IMR-90 (cell line): Measurements from ENCODE around the gene MTHFD2. TPM values are rescaled to one million over a fixed set of nuclear protein-coding genes. Genes with fewer than 3 reads are reported as not detected.

Experiments
- ATAC-seq: fragments of 200-7000 bp; cut with Tn5 transposase; 2 replicates; pipeline ENCODE4 v1.9.1; 2020; ENCODE audit warnings: low read depth, mild to moderate bottlenecking, moderate library complexity
- Bru-seq: library from RNA; stranded (reverse); fragments of 400-500 nt; gene quantifications from one replicate; lab custom pipeline; 2021; lab: Mats Ljungman, UMichigan
- BruChase-seq, 2 experiments: library from RNA; stranded (reverse); fragments of 400-500 nt; gene quantifications; one replicate each; lab custom pipeline; 2021; lab: Mats Ljungman, UMichigan
- BruUV-seq: library from RNA; stranded (reverse); fragments of 400-500 nt; replicated peaks from 2 replicates; lab custom pipeline; 2021; lab: Mats Ljungman, UMichigan
- CTCF ChIA-PET: fragments of 300-600 bp; formaldehyde crosslinking; extraction: SDS; loops from one replicate; lab custom pipeline; 2021; ENCODE audit warnings: antibody characterized with exemption; lab: Yijun Ruan, JAX
- POLR2A ChIA-PET: fragments of 300-600 bp; sonication (Branson Sonifier 250); formaldehyde crosslinking; loops from one replicate; lab custom pipeline; 2022; ENCODE audit warnings: antibody characterized with exemption; ENCODE audit not compliant: unreplicated experiment; lab: Charles Lee
- DNase-seq: peaks from one replicate; pipeline ENCODE4 v3.0.0; 2013
- H2AFZ ChIP-seq: replicated peaks from 2 replicates; pipeline ENCODE3; 2013; ENCODE audit warnings: low read length, mild to moderate bottlenecking; ENCODE audit not compliant: poor library complexity
- H2AK5ac ChIP-seq: 2 replicates; pipeline ENCODE4 v1.6.1; 2013; ENCODE audit warnings: low read depth, low read length, inconsistent platforms
- H2AK9ac ChIP-seq: replicated peaks from 2 replicates; pipeline ENCODE3; 2013; ENCODE audit warnings: mild to moderate bottlenecking, low read depth, low read length, moderate library complexity; ENCODE audit not compliant: poor library complexity
- H2BK120ac ChIP-seq: 2 replicates; pipeline ENCODE4 v1.6.1; 2013; ENCODE audit warnings: low read depth, low read length, inconsistent platforms
- H2BK15ac ChIP-seq: 3 replicates; pipeline ENCODE4 v1.6.1; 2013; ENCODE audit warnings: low read depth, low read length, inconsistent platforms
- H2BK20ac ChIP-seq: 2 replicates; pipeline ENCODE4 v1.6.1; 2013; ENCODE audit warnings: low read depth, mild to moderate bottlenecking, inconsistent platforms, low read length, moderate library complexity
- H2BK5ac ChIP-seq: 2 replicates; pipeline ENCODE4 v1.6.1; 2013; ENCODE audit warnings: mild to moderate bottlenecking, low read depth, low read length, inconsistent platforms; ENCODE audit not compliant: poor library complexity, severe bottlenecking
- H3K14ac ChIP-seq: replicated peaks from 2 replicates; pipeline ENCODE4 v1.6.1; 2013; ENCODE audit warnings: low read depth, low read length, inconsistent platforms
- H3K18ac ChIP-seq: 2 replicates; pipeline ENCODE4 v1.6.1; 2013; ENCODE audit warnings: low read depth, low read length, control low read depth
- H3K23ac ChIP-seq: 2 replicates; pipeline ENCODE4 v1.6.1; 2013; ENCODE audit warnings: low read depth, low read length, inconsistent platforms
- H3K27ac ChIP-seq: 2 replicates; pipeline ENCODE4 v1.5.1; 2013; ENCODE audit warnings: mild to moderate bottlenecking, control low read depth, low read length; ENCODE audit not compliant: insufficient read depth
- H3K27me3 ChIP-seq: 2 replicates; pipeline ENCODE4 v1.6.1; 2013; ENCODE audit warnings: low read length; ENCODE audit not compliant: control insufficient read depth, insufficient read depth
- H3K36me3 ChIP-seq: 2 replicates; pipeline ENCODE4 v1.6.1; 2013; ENCODE audit warnings: low read length, mixed read lengths; ENCODE audit not compliant: control insufficient read depth, insufficient read depth
- H3K4ac ChIP-seq: 2 replicates; pipeline ENCODE4 v1.6.1; 2013; ENCODE audit warnings: low read depth, low read length, inconsistent platforms
- H3K4me1 ChIP-seq: 2 replicates; pipeline ENCODE4 v1.6.1; 2013; ENCODE audit warnings: low read length, mixed read lengths; ENCODE audit not compliant: control insufficient read depth, insufficient read depth
- H3K4me2 ChIP-seq: 2 replicates; pipeline ENCODE4 v1.6.1; 2013; ENCODE audit warnings: low read depth, mild to moderate bottlenecking, control low read depth, low read length, moderate library complexity
- H3K4me3 ChIP-seq: 2 replicates; pipeline ENCODE4 v1.5.1; 2013; ENCODE audit warnings: low read depth, mild to moderate bottlenecking, control low read depth, low read length, moderate library complexity; ENCODE audit not compliant: insufficient read depth
- H3K56ac ChIP-seq: 2 replicates; pipeline ENCODE4 v1.6.1; 2013; ENCODE audit warnings: low read length, inconsistent platforms; ENCODE audit not compliant: insufficient read depth; ENCODE audit errors: extremely low read depth
- H3K79me1 ChIP-seq, 2 experiments: 2 replicates each; pipeline ENCODE4 v1.6.1; 2013; ENCODE audit warnings: low read length in 2 of 2, inconsistent platforms in 1 of 2, low read depth in 1 of 2
- H3K9ac ChIP-seq: 2 replicates; pipeline ENCODE4 v1.6.1; 2013; ENCODE audit warnings: low read depth, low read length, control low read depth
- H3K9me1 ChIP-seq: 2 replicates; pipeline ENCODE4 v1.6.1; 2013; ENCODE audit warnings: low read length, inconsistent platforms; ENCODE audit not compliant: insufficient read depth
- H3K9me3 ChIP-seq: 2 replicates; pipeline ENCODE4 v1.6.1; 2013; ENCODE audit warnings: low read length; ENCODE audit not compliant: control insufficient read depth, insufficient read depth
- H4K20me1 ChIP-seq: 2 replicates; pipeline ENCODE4 v1.6.1; 2013; ENCODE audit warnings: low read length, inconsistent platforms; ENCODE audit not compliant: insufficient read depth
- H4K5ac ChIP-seq: 2 replicates; pipeline ENCODE4 v1.6.1; 2013; ENCODE audit warnings: mild to moderate bottlenecking, low read depth, low read length, control low read depth
- H4K8ac ChIP-seq, 2 experiments: 2 replicates each; pipeline ENCODE4 v1.6.1; 2013; ENCODE audit warnings: low read depth in 2 of 2, low read length in 2 of 2, control low read depth in 1 of 2, inconsistent platforms in 1 of 2
- H4K91ac ChIP-seq: 2 replicates; pipeline ENCODE4 v1.6.1; 2013; ENCODE audit warnings: low read depth, low read length, inconsistent platforms; ENCODE audit not compliant: insufficient read depth
- BHLHE40 ChIP-seq: fragments of 150-350 bp; IDR thresholded peaks from 2 replicates; pipeline ENCODE4 v1.6.1; 2016; ENCODE audit warnings: mild to moderate bottlenecking, low read depth, low read length
- CEBPB ChIP-seq: IDR thresholded peaks from 2 replicates; pipeline ENCODE4 v1.6.1; 2012; ENCODE audit warnings: low read depth, low read length, improper control_type of control experiment
- FOS ChIP-seq: fragments of 150-350 bp; IDR thresholded peaks from 2 replicates; pipeline ENCODE4 v1.6.1; 2016; ENCODE audit warnings: low read depth, low read length
- MAFK ChIP-seq: IDR thresholded peaks from 2 replicates; pipeline ENCODE4 v1.6.1; 2012; ENCODE audit warnings: low read depth, low read length, improper control_type of control experiment
- MAZ ChIP-seq: IDR thresholded peaks from 2 replicates; pipeline ENCODE4 v1.6.1; 2012; ENCODE audit warnings: low read depth, mild to moderate bottlenecking, low read length, improper control_type of control experiment, moderate library complexity, borderline replicate concordance
- MXI1 ChIP-seq: IDR thresholded peaks from 2 replicates; pipeline ENCODE4 v1.6.1; 2012; ENCODE audit warnings: low read depth, mild to moderate bottlenecking, low read length, moderate library complexity, borderline replicate concordance
- POLR2A ChIP-seq: IDR thresholded peaks from 2 replicates; pipeline ENCODE4 v1.6.1; 2012; ENCODE audit warnings: mild to moderate bottlenecking, low read depth, low read length
- RAD21 ChIP-seq: IDR thresholded peaks from 2 replicates; pipeline ENCODE4 v1.6.1; 2012; ENCODE audit warnings: low read length, improper control_type of control experiment
- RCOR1 ChIP-seq: IDR thresholded peaks from 2 replicates; pipeline ENCODE4 v1.6.1; 2012; ENCODE audit warnings: mild to moderate bottlenecking, low read length, improper control_type of control experiment; ENCODE audit not compliant: insufficient replicate concordance
- RFX5 ChIP-seq: IDR thresholded peaks from 2 replicates; pipeline ENCODE4 v1.8.0; 2012; ENCODE audit warnings: low read depth, mild to moderate bottlenecking, low read length, moderate library complexity
- WGBS, 2 experiments: methylation state at CpG; one replicate each; pipeline versions ENCODE4 v1.1.5 to v1.1.7; 2013; ENCODE audit warnings: missing lambda C conversion rate in 2 of 2; ENCODE audit not compliant: insufficient read length in 1 of 2; ENCODE audit errors: extremely low coverage in 2 of 2; 5-methylcytosine and 5-hydroxymethylcytosine counted together
- dilution Hi-C: fragments of 300-500 bp; cut with HindIII; formaldehyde crosslinking; loops from one replicate; pipeline ENCODE4 v1.14.3; 2018; ENCODE audit warnings: low sequenced_read_pairs; ENCODE audit not compliant: unreplicated experiment
- in situ Hi-C: fragments of 300-500 bp; cut with MboI; formaldehyde crosslinking; loops from 3 replicates; pipeline ENCODE4 v1.14.3; 2019; ENCODE audit warnings: low sequenced_read_pairs, inconsistent platforms, mixed read lengths
- intact Hi-C: fragments of 100-400 bp; cut with micrococcal nuclease; formaldehyde crosslinking; loops from 2 replicates; pipeline ENCODE4 v1.10.0; 2022
- long read RNA-seq: library from polyadenylated mRNA; unstranded; transcript quantifications from one replicate; pipeline ENCODE4 v2.0.0, GENCODE V29; 2021; ENCODE audit not compliant: unreplicated experiment
- polyA plus RNA-seq, 3 experiments: library from polyadenylated mRNA; depleted of rRNA; stranded (reverse); fragments of >200 nt; gene quantifications; 2 replicates each; pipeline ENCODE4 v1.2.3, GENCODE V29; 2012; ENCODE audit warnings: low replicate concordance in 1 of 3
- total RNA-seq: library from RNA; depleted of rRNA; stranded (reverse); fragments of >200 nt; gene quantifications from 2 replicates; pipeline ENCODE4 v1.2.3, GENCODE V29; 2012; rRNA removed
- TF ChIP-seq, protein P1 (sequence below): fragments of 150-350 bp; IDR thresholded peaks from 2 replicates; pipeline ENCODE4 v1.6.1; 2016; ENCODE audit warnings: low read depth, mild to moderate bottlenecking, low read length, moderate library complexity, borderline replicate concordance
- TF ChIP-seq, protein P2 (sequence below): conservative IDR thresholded peaks from 2 replicates; pipeline ENCODE4 v1.5.1; 2012; ENCODE audit warnings: mild to moderate bottlenecking, low read depth, low read length, improper control_type of control experiment

MTHFD2 gene
- 122 and 136 TPM in 2 replicates for total RNA-seq
- polyA plus RNA-seq (2012; rRNA removed) = 53.5 and 66.8 TPM in 2 replicates
- 38.4 and 49.1 TPM in 2 replicates for polyA plus RNA-seq (2012; cell fraction: cytosol; rRNA removed)
- polyA plus RNA-seq (2012; cell fraction: nucleus; rRNA removed; ENCODE audit: low replicate concordance) = 19.4 and 53.4 TPM in 2 replicates
- Bru-seq, nascent RNA = percentile 97 among the genes with signal in this experiment
- percentile 98 among the genes with signal in this experiment for BruChase-seq, experiment 1, labeled RNA remaining after a 6-hour chase
- percentile 92 among the genes with signal in this experiment for BruChase-seq, experiment 2, labeled RNA remaining after a 2-hour chase
- long read RNA-seq, full-length matches to known transcripts = 346 of 449 reads
- long read RNA-seq, partial matches to known transcripts = 12 of 449 reads
- long read RNA-seq, other reads (novel, unspliced or antisense) = 91 of 449 reads

DNA sequence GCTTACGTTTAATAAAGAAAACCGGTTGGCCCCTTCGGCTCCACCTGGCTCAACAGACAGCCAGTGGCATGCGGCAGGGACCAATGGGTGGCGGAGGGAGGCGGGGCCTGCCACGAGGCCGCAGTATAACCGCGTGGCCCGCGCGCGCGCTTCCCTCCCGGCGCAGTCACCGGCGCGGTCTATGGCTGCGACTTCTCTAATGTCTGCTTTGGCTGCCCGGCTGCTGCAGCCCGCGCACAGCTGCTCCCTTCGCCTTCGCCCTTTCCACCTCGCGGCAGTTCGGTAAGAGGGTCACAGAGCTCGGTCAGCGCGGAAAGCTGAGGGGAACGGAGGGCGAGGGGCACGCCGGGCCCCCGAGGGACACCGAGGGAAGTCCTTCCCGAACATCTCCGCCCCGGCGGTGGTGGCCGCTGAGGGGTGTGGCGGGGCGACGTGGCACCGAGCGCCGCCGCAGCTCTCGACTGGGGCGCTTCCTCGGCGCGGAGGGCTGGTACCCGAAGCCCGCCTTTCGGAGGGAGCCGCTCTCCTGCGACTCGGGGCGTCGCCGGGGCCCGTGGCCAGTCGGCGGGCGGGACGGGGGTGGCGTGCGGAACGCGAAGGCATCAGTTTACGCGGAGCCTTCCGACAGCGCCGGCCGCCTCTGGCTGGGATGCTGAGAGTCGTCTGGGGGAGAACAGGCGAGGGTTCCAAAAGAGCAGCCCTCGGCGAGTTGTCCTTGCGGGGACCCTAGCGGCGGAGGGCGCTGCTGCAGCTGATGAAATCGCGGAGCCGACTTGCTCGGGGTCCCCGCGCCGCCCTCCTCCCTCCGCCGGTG, at the start of gene MTHFD2:
MTHFD2 (plus strand) TSS at position 155 of the 814 bp plus-strand sequence; CDS start at position 182, 27 bp downstream.
- peak within 1 kb of the TSS; percentile 86 for H3K4me2 ChIP-seq
- intact Hi-C loops = loop anchor here (1.0 kb wide), 1 partner anchor 20 kb away; the partner anchor contains the start of gene MOB1A
- in situ Hi-C loops = no loop called here
- no peaks in the 10 kb centered on the region for H3K9me3 ChIP-seq
- peak within 1 kb of the TSS; percentile 87; the same call in 1 of the 2 replicates for H3K23ac ChIP-seq
- peak within 1 kb of the TSS; percentile 86 for H3K56ac ChIP-seq
- H4K5ac ChIP-seq = peak within 1 kb of the TSS; percentile 32; the same call in 1 of the 2 replicates
- H3K14ac ChIP-seq = peak within 1 kb of the TSS; percentile 96
- peak within 1 kb of the TSS; percentile 80 for H3K4me3 ChIP-seq
- H3K4me1 ChIP-seq = peaks cover 5% of the 10 kb centered on the region
- peak within 1 kb of the TSS; percentile 82 for H2BK5ac ChIP-seq
- peak within 1 kb of the TSS; percentile 98 for H3K4ac ChIP-seq
- peak; percentile 97 for DNase-seq
- H4K20me1 ChIP-seq = peaks cover 44% of the 10 kb centered on the region
- peak within 1 kb of the TSS; percentile 91 for H3K27ac ChIP-seq
- H2AFZ ChIP-seq = peak within 1 kb of the TSS; percentile 97
- CTCF ChIA-PET = no interaction called here
- no TSS peak for BruUV-seq
- ATAC-seq = peak; percentile 90
- POLR2A ChIA-PET = interaction anchor here (0.5 to 0.6 kb wide), 2 partner anchors 20 to 28 kb away, joined by 3 to 4 read pairs; partner anchors contain the start of gene MOB1A
- peaks cover 13% of the 10 kb centered on the region for H3K9me1 ChIP-seq
- peaks cover 3 to 35% of the 10 kb centered on the region in 2 experiments; a peak in 3 of 4 replicates for H3K79me1 ChIP-seq
- 0% methylated on average over 36 of the region's 96 CpGs; no CpG with 5 or more reads in 1 of the 2 experiments for WGBS, 2 experiments
- dilution Hi-C loops = no loop called here
- 0 out of 2 replicates have a peak, but pooled peaks cover 1% of the 10 kb centered on the region for H3K36me3 ChIP-seq
- peak within 1 kb of the TSS; percentile 52 to 87 for H4K8ac ChIP-seq
- no peaks in the 10 kb centered on the region for H3K27me3 ChIP-seq
- 0 out of 2 replicates have a peak within 1 kb of the TSS, but pooled peaks have one; percentile 32 for H2BK20ac ChIP-seq
- peak within 1 kb of the TSS; percentile 95 for H3K9ac ChIP-seq
- peak within 1 kb of the TSS; percentile 97 for H2AK5ac ChIP-seq
- peak within 1 kb of the TSS; percentile 71 for H2BK120ac ChIP-seq
- peak within 1 kb of the TSS; percentile 62; the same call in 1 of the 2 replicates for H3K18ac ChIP-seq
- peak within 1 kb of the TSS; percentile 94 for H4K91ac ChIP-seq
- peak within 1 kb of the TSS; percentile 98 for H2AK9ac ChIP-seq
- peak within 1 kb of the TSS; percentile 5; the same call in 1 of the 3 replicates for H2BK15ac ChIP-seq
- no peak for TF ChIP-seq RFX5
- peak; percentile 85 for TF ChIP-seq CEBPB
- peak; percentile 43 for TF ChIP-seq RAD21
- peak; percentile 99 for TF ChIP-seq POLR2A
- TF ChIP-seq, protein P1, sequence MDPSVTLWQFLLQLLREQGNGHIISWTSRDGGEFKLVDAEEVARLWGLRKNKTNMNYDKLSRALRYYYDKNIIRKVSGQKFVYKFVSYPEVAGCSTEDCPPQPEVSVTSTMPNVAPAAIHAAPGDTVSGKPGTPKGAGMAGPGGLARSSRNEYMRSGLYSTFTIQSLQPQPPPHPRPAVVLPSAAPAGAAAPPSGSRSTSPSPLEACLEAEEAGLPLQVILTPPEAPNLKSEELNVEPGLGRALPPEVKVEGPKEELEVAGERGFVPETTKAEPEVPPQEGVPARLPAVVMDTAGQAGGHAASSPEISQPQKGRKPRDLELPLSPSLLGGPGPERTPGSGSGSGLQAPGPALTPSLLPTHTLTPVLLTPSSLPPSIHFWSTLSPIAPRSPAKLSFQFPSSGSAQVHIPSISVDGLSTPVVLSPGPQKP = no peak
- TF ChIP-seq MAZ = peak; percentile 59; the same call in 1 of the 2 replicates
- no peak; the same call in 1 of the 2 replicates for TF ChIP-seq FOS
- peak; percentile 23 for TF ChIP-seq RCOR1
- TF ChIP-seq BHLHE40 = no peak
- TF ChIP-seq, protein P2, sequence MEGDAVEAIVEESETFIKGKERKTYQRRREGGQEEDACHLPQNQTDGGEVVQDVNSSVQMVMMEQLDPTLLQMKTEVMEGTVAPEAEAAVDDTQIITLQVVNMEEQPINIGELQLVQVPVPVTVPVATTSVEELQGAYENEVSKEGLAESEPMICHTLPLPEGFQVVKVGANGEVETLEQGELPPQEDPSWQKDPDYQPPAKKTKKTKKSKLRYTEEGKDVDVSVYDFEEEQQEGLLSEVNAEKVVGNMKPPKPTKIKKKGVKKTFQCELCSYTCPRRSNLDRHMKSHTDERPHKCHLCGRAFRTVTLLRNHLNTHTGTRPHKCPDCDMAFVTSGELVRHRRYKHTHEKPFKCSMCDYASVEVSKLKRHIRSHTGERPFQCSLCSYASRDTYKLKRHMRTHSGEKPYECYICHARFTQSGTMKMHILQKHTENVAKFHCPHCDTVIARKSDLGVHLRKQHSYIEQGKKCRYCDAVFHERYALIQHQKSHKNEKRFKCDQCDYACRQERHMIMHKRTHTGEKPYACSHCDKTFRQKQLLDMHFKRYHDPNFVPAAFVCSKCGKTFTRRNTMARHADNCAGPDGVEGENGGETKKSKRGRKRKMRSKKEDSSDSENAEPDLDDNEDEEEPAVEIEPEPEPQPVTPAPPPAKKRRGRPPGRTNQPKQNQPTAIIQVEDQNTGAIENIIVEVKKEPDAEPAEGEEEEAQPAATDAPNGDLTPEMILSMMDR = peak; percentile 77
- TF ChIP-seq MAFK = no peak
- TF ChIP-seq MXI1 = peak; percentile 97
